GM10847 (cell line): ENCODE results near the gene DDX25.

Experiments used
- POLR2A ChIP-seq: IDR thresholded peaks from 2 replicates; pipeline ENCODE4 v1.6.1; 2011; ENCODE audit not compliant: insufficient read length; ENCODE audit errors: extremely low read depth

DDX25 gene

GRCh38 chr11:125929445-125930075, 25.3 kb downstream of the DDX25 start:
- TF ChIP-seq POLR2A: no peak

DNA sequence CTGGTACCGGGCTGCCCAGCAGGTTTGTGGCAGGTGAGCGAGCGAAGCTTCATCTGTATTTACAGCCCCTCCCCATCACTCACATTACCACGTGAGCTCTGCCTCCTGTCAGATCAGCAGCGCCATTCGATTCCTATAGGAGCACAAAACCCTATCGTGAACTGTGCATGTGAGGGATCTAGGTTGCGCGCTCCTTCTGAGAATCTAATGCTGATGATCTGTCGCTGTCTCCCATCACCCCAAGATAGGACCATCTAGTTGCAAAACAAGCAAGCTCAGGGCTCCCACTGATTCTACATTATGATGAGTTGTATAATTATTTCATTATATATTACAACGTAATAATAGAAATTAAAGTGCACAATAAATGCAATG, 25.8 kb downstream of the DDX25 start:
- TF ChIP-seq POLR2A: no peak

DNA sequence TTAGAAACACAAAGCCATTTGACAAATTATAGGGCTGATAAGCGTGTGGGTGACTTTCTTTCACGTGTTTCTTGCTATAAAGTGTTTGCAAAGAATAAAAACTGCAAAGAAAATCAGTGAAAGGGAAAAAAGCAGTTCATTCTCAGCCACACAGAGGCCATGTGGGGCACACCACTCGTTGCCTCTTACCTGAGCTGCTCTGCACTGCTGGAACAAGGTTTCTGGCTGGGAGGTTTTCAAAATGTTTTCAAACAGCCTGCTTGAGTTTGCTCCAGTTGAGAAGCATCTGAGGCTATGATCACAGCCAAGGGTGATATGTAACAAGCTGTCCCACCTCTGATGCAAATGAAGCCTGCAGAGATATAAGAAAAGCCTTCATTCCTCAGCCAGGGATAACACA, 26.8 kb downstream of the DDX25 start:
- TF ChIP-seq POLR2A: no peak

- no peak for TF ChIP-seq POLR2A
These were observed 27.4 kb downstream of the DDX25 start for GRCh38 chr11:125931668-125932067.

- TF ChIP-seq POLR2A: no peak
These were observed 28.0 kb downstream of the DDX25 start for GRCh38 chr11:125932301-125932700.

GRCh38 chr11:125933030-125933813, 28.9 kb downstream of the DDX25 start:
- no peak for TF ChIP-seq POLR2A

GRCh38 chr11:125934473-125934872, 30.2 kb downstream of the DDX25 start:
- TF ChIP-seq POLR2A: no peak

DNA sequence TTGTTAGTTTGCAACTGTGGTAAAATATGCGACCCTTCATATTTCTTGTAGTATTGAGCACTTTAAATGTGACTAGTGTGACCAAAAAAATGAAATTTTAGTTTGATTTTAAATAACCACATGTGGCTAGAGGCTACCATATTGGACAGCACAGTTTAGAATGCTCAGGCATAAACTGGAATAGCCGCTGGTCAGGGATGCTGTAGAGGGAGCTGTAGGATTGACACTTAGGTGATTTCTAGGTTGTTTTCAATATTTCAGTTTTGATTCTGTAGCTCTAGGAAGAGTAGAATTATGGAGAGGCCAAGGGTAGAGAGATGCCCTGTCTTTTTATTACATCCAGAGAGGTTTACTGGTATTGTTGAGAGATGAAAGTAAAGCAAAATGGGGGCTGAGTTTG, 30.7 kb downstream of the DDX25 start:
- TF ChIP-seq POLR2A: no peak

- TF ChIP-seq POLR2A: no peak
These were observed 31.4 kb downstream of the DDX25 start for GRCh38 chr11:125935618-125936199.

DNA sequence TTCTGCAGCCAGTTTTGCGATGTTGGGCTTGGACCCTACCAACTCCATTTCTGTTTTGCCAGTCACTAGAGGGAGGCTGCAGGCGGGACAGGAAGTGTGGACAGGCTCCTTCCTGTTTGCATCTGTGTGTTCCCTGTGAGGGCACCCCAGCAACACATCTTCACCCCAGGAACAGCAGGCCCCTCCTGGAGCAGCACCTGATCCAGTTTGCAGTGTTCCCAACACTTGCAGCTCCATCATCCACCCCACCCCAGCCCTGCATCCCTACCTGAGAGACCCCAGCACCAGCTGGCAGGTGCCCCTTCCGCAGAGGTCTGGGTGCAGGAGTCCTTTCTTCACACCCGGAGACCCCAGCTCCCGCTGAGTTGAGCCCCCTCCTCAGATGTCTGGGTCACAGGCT, 34.1 kb downstream of the DDX25 start:
- TF ChIP-seq POLR2A: no peak

DNA sequence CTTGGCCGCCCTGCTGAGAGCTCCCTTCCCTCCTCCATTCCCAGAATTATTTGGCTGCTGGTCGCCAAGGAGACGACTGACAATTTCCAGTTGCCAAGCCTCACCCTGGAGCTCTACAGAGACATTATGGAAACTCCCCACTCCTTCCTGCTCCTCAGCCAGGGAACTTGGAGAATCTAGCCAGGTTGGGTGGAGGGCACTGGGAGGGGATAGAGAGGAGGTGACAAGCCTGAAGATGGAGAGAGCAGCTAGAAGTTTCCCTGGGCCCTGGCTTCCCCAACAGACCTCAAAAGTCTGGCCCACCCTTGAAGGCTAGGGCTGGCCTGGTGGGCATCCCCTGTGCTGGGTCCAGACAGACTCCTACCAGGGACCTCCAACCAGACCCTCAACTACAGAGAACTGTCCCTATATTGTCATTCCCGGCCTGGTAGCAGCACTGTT, 34.8 kb downstream of the DDX25 start:
- no peak for TF ChIP-seq POLR2A

DNA sequence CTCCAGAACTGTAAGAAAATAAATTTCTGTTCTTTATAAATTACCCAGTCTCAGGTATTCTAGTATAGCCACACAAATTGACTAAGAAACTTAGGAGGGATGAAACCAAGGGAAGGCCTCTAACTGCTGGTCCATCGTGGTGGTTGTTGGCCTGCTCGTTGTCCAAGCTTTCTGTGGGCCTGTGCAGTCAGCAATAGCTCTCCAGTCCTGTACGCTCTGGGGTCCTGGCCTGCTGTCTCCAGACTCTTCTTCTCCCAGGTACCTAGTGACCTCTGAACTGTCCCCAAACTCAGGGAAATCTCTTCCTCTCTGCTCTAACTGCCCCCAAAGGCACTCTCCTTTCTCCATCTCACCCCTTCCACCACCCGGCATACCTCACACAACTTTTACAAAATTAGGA, 35.8 kb downstream of the DDX25 start:
- TF ChIP-seq POLR2A: no peak

GRCh38 chr11:125941267-125941618, 36.9 kb downstream of the DDX25 start:
- TF ChIP-seq POLR2A: no peak

DNA sequence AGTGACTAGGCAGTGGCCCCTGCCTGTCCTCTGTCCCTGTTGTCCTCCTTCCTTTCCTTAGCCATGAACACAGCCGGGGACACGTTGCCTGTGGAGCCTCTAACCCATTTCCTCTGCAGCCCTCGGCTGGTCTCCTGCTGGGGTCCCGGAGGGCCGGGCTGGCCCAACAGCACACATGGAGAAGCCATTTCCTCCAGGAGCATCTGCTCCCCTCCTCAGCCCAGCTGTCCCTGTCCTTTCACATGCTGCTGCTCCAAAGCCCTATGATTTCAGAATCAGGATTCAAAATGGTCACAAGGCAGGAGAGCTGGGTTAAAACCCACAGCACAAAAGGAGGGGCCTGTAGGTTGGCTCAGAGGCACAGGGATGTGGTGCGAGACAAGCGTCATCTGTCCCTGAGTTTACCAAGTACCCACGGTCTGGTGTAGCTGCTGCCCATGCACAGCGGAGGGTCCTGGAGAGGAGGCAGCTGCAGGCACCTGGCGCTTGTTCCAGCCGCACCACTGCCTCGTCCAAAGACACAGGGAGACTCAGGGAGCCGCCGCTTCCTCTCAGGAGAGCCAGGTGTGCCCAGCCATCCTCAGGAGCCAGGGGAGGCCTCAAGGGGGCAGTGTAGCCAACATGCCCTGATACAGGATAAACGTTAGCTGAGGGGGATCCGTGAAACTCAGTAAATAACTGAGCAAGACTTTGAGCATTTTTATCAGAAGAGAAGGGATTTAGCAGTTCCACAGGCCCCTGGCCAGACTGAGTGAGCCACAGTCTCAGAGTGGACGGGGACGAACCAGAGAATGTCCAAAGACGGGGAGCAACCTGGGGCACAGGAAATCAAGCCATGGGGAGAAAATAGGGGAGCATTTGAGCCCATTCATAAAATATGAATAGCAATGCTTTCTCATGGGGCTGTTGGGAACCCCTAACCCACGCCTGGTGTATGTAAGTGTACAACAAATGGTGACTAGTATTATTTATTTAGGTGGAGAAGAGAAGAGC, 37.6 kb downstream of the DDX25 start:
- no peak for TF ChIP-seq POLR2A

DNA sequence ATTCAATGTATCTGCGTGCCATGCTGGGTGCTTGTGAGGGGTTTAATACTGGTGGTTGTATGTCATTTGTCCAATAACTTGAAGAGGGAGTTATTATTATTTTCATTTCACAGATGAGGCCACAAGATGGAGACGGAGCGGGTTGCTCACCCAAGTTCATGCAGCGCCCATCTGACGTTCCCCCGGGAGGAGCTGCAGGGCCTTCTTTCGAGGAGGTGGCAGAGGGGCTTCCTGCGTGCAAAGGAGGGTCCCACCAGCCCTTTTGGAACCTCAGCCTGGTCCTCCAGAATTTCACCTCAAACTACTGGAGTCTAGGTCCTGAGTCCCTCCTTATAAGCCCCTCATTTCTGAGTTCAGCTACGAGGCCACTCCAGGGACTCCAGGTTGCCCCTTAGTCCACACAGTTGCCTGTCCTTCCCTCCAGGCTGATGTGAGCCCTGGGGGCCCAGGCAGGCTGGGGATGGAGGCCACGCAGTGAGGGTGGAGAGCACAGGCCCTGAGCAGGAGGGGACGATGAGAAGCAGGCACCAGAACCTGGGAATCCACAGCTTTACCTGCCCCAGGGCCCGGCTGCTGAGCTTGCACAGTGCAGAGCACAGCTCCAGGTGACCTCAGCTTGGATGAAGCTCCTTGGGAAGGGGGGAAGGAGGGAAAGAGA, 38.6 kb downstream of the DDX25 start:
- TF ChIP-seq POLR2A: no peak
